ENCODE measurements around the gene TBX19.

TBX19 gene

DNA sequence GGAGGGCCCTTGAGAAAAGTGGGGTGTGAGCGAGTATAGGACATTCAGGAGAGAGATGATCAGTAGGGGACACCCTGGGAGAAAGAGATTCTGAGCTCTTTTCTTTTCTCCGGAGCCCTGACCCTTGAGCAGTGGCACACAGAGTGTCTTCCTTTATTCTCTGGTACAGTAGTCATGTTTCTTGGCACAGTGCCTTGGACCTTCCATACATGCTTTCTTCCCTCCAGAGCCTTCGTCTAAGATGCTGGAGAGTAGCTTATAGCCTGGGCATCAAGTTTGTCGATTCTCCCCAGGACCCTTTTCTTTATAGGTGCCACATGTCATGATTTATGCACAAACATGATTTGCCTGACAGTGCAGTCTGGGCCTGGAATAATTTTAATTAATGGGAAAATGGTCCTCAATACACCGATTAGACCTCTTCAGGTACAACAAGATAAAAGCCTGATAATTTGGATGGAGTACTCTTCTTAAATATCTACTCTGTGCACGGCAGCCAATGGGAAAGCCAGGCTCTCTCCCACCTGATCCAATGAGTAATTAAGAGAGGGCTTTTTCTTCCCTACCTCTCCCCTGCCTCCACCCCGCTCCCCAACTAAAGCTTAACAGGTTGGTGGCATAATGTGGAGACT is at the start of gene TBX19:
TBX19 (plus strand) TSS at position 582 of the 632 bp plus-strand sequence. CDS start 214 bp downstream, outside the sequence.
- DNase-seq: no peak

DNA sequence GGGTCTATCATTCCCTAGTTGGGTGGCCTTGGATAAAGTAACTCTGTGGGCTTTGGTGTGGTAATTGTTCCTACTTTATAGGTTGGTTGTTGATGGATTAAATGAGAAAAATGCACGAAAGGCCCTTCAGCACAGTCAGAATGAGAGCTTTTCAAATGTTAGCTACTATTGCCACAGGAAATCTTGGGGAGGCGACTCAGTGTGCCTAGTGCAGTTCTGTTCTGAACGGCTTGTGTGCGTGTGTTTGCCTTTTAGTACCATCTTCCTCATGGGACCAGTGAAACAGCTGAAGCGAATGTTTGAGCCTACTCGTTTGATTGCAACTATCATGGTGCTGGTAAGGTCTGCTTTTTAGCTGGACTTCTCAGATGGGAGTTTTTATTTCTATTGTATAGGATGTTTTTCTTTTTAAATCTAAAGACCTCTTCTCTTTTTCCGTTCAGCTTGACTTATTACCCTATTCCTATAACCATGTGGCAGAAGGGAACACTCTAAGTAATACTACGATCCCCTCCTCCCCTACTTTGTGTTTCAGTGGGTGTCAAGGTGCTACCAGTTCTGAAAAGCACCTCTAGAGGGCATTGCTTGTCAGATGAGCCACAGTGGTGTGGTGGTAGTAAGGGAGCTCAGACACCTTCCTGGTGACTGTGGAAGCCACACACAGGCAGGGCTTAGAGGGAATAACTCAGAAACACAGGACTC is 45.7 kb upstream of the TBX19 start:
- peak; percentile 59 for DNase-seq

DNA sequence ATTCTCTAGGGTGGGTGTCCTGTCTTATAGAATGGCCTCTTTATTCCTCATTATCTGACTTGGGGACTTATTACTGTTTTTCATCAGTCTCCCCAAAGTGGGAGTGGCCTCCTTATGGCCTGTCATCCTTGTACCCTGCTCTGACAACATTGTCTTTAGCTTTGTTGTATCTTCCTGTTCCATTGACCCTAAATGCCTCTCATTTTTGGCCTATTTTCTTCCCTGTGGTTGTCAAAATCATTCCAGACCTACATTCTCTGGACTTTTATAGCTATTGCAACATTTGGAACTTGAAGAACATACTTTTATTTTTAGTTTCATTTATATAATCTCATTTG is 45.2 kb upstream of the TBX19 start:
- no peak for DNase-seq

DNA sequence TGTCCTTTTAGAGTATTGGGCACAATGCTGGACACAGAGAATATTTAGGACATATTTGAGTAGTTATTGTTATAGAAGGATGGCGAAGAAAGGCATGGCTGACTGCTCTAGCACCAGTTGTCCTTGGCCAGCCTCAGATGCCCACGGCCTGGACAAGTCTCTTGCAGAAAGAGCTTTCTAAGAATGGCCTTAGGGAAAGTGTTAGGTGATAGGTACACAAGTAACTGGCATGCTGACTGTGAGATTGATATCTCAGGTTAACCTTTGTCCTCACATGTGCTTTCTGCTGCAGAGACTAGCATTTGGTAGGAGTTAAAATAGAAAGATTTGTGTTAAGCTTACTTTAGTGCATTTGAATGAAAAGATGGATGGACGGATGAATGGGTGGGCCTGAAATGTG is 44.7 kb upstream of the TBX19 start:
- no peak for DNase-seq

DNA sequence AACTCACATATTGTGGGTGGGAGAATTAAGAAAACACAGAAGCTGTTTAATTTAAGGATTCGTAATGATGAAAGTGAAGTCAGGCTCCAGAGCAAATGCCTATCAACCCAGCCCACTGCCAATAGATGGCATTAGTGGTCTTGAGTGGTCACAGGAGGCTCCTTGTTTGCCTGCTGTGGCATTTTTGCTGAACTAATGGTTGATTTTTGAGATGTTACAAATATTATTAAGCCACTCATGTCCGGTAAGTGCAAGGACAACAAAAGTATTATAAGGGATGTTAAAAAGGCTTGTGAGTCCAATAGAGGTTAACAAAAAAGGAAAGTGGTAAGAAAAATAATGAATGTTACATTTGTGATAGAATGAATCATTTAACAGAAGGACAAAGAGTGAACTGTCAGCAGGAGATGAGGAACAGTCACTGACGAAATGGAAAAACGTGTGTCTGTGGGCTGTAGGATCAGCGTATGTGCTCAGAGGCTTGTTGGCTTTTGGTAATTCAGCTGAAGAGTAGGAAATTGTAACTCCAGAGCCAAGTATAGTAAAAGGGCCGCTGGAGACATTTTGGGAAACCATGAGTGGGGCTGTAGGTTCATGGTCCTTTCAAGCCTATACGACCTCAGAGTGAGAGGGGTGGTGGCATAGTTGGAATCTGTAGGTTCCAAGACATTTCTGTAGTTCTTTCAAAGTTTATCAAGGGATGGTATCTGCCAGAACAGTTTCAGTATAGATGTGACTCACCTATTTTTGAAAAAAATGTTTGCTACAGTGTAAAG is 43.7 kb upstream of the TBX19 start:
- DNase-seq: peak; percentile 48

DNA sequence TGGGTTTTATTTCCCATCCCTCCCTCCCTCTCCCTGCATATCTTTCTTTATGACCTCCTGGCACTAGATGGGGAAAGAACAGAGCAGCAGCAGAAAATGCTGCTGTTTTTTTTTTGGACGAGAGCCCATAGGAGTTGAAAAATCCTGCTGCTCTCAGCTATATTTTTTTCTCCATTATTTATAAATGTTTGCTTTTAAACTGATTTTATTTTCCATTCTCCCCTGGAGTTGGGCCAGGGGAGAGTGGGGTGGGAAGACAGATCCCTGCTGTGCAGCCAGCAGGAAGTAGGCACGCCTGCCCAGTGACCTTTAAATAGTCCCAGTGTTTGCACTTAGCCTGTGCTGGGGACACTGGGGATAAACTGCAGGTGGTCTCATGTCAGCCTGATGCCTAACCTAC is 37.5 kb upstream of the TBX19 start:
- no peak for DNase-seq

DNA sequence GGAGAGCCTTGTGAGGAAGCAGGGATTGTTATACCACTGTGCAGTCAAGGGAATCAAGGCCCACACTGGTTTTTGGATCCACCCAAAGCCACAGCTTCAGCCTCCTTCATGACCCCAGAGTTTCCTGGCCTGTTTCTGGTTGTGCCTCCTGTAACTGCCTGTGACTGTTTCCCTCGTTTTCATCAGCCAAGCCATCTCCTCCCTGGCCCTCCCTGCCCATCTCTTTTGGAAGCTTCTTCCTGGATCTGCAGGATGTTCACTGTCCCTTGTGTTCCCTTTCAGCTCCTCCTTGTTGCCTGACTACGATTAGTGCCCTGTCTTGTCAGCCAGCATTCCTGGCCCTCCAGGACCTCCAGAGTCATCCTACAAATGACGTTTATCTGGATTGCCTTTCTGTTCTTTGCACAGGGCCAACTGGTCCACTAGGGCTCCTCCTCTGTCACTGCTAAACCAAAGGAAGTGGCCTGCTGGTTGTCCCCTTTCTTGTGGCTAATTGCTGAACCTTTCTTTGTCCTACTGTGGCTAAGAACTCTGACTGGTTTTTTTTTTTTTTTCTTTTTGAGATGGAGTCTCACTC is 37.0 kb upstream of the TBX19 start:
- DNase-seq: no peak

DNA sequence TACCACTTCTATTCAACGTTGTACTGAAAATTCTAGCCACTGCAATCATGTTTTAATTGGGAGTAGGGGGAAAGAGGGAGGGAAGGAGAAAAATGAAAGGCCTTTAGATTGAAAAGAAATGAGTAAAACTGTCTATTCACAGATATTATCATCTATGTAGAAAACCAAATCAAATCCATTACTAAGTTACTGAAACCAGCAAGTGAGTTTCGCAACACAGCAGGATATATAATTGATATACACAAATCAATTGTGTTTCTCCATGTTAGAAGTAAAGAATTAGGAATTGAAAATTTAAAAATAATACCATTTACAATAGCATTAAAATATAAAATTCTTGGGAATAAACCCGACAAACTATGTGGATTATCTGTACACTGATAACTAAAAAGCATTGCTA is 35.6 kb upstream of the TBX19 start:
- no peak for DNase-seq

DNA sequence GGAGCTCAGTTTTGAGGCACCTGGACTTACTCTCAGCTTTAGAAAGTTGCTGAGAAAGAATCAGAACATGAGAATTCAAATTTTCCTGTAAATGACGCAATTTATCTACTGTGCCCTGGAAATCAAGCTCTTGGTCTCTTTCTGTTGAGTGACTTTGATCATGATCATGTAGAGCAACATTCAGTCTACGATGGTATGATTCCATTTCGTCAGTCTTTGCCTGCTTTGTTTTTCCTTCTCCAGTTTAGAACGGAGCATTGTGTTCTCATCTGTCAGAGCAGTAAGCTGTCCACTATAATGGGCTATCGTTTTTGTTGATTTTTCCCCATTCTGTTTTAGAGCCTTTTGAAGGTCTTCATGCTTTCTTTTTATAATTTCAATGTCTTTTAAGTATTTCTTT is 34.2 kb upstream of the TBX19 start:
- DNase-seq: no peak

DNA sequence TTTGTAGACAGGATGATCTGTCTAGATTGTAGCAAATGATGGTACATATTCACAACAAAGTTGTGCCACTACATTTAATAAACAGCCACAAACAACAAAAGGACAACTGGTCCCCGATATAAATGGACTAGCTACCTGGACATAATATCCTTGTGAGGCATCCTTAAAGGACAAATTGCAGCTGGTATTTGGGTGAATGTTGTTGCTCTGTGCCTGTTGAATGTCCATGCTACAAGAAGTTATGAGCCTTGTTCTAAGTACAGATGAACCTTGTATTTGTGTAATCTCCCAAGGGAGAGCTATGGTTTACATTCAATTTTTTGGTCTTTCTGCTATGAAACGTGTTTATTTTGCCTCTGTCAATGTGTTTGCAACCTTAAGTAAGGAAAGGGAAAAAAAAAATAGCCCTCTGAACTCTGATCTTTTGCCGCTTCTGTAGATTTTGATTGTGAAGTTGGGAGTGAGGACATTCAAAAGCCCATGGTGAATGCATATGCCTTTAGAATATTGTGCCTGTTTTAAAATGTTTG is 28.4 kb upstream of the TBX19 start:
- DNase-seq: no peak

DNA sequence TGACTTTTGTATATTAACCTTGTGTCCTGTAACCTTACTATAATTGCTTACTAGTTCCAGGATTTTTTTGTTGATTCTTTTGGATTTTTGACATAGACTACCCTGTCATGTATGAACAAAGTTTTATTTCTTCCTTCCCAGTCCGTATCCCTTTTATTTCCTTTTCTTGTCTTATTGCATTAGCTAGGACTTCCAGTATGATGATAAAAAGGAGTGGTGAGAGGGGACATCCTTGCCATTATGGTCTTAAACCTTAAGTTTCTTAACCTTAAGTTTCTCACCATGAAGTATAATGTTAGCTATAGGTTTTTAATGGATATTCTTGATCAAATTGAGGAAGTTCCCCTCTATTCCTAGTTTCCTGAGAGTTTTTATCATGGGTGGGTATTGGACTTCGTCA is 24.5 kb upstream of the TBX19 start:
- DNase-seq: no peak

DNA sequence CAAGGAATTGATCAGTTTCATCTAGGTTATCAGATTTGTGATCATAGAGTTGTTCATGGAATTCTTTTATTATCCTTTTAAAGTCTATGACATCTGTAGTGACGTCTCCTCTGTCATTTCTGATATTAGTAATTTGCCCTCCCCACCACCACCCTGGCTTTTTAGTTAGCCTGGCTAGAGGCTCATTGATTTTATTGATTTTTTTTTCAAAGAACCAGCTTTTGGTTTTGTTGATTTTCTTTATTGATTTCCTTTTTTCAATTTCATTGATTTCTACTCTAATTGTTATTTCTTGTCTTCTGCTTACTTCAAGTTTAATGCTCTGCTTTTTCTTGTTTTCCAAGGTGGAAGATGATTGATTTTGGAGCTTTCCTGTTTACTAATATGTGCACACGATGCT is 23.3 kb upstream of the TBX19 start:
- DNase-seq: no peak

DNA sequence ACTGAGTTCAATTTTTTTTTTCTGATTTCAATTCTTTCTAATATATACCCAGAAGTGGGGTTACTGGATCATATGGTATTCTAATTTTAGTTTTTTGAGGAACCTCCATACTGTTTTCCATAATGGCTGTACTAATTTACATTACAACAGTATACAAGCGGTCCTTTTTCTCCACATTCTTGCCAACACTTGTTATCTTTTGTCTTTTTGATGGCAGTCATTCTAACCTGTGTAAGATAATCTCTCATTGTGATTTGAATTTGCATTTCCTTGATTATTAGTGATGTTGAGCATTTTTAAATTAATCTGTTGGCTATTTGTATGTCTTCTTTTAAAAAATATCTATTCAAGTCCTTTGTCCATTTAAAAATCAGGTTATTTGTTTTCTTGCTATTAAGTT is 21.1 kb upstream of the TBX19 start:
- no peak for DNase-seq

DNA sequence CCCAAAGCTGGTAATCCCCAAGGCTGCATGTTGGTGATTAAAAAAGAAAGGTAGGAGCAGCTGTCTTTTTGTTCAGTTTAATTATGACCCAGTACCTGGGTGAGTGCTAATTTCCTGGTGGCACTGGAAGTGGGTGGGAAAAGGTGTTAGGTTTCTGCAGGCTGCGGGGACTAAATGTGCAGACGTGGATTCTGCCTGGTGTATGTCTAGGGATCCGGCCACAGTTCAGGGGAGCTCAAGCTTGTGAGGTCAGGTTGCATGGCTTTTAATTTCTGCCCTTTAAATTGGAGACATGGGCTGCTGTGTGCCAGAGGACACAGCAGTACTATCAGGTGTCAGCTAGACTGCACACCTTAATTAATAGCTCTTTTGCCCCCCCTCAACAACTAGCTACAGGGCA is 20.3 kb upstream of the TBX19 start:
- no peak for DNase-seq

DNA sequence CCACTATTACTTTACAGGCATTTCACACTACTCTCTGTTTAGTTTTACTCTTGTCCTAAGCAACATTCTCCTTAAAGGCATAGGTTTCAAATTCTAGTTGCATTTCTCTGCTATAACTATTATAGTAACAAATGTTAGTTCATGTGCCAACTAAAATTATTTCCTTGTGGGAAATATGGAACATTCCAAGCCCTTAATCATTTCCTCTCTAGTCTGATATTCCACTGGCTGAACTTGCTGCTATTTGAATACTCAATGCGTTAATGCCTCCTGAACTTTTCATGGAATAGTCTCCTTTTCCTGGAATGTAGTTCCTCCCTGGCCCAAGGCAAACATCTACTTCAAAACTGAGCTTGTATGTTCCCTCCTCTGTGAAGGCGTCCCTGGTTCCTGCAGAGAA is 19.3 kb upstream of the TBX19 start:
- DNase-seq: no peak

DNA sequence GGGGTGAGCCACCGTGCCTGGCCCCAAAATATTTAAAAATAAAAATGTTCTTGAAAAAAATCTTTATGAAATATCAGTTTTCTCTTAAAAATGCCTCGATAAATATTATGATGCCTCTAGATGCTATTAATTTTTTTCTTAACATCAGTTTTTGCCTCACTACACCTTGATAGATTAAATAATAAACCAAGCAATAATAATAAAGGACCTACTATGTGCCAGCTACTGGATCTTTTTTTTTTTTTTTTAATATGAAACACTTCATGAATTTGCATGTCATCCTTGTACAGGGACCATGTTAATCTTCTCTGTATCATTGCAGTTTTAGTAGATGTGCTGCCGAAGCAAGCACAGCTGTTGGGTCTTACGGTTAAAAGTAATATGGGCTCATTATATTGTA is 17.5 kb upstream of the TBX19 start:
- DNase-seq: no peak

DNA sequence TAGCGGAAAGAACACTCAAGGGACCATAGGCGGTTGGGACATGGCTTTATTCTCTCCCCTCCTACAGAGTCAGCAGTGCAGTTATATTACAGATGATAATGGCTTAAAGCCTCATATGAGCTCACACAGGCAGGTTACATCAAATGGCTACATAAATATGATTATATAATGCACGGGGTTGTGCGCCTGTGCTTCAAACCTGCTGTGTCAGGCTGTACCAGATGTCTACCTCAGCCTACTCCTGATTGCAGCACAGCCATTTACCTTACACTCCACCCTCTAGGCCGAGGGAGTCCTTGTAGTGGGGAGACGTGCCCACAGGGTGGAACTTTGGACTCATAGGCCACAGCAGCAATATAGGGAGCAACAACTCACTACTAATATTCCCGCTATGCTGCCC is 16.4 kb upstream of the TBX19 start:
- DNase-seq: no peak

DNA sequence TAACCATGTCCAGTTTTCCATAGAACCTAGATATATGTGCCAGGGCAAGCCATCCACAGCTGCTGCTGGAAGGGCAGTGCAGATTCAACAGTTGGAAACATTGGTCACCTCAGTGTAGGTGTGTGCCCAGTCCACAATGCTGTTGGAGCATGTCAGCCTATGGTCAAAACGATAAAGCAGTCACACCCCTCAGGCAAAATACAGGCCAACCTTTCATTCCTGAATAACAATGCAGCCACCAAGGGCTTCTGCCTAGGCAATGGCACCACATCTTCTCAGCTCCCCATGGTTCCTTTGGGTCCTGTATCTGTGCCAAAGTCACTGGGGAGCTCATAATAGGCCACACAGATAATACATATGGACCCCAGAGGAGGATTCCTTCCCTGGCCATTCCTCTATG is 15.1 kb upstream of the TBX19 start:
- DNase-seq: no peak

DNA sequence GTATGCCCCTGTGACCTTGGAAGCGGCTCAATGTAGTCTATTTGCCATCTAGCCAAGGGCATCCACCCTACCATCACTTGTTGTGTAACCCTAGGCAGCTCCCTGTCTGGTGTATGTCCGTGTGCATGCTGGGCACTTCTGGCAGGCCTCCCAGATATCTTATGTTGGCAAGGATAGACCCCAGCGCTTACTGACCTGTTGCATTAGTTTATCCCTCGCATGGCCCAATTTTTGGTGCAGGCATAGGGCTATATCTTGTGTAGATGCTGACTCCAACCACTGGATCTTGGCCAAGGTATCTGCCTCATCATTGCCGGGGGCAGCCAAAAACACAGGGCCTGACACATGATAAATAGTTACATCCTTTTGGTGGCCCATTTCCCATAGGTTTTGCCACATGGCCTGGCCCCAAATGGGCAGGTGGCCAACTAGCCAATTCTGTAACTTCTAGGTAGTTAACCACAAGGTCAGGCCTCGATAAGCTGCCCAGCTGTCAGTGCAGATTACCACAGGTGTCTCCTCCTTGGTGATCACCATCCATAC is 14.0 kb upstream of the TBX19 start:
- no peak for DNase-seq

DNA sequence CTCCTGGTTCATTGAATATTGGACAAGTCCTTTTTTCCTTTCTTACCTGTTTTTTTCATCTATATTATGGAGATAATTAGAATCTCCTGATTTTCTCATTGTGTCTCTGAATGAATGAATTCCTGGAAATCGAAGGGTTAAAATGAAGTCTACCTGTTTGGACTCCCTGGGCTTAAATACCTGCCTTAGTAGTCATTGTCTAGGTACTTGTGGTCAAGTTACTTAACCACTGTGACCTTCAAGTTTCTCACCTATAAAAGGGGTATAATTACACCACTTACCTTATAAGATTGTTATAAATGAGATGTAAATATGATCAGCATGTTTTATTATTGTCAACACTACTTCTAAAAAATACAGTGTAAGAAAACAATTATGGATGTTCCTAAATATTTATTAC is 9.0 kb upstream of the TBX19 start:
- DNase-seq: no peak

DNA sequence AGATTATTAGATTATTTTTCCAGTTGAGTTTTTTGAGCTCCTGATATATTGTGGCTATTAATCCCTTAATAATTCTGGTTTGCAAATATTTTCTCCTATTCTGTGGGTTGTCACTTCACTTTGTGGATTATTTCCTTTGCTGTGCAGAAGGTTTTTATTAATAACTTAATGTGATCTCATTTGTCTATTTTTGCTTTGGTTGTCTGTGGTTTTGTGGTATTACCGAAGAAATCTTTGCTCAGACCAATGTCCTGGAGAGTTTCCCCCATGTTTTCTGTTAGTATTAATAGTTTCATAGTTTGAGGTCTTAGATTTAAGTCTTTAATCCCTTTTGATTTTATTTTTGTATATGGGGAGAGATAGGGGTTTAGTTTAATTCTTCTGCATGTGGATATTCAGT is 7.1 kb upstream of the TBX19 start:
- DNase-seq: no peak

DNA sequence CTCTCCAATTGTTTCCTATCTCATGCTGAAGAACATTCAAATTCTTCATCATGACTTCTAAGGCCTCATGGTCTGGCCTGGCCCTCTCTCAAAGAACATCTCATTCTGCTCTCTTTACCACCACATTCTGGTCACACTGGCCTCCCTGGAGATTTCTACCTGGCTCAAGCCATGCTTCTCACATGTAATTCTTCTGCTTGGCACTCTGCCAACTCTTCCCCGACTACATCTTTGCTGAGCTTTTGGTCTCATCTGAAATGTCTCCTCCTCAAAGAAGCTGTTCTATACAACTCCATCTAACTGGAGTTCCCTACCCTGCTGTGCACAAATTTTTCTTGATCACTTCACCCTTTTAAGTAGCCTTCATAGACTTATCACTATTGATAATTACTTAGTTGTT is 1.4 kb upstream of the TBX19 start:
- DNase-seq: no peak

DNA sequence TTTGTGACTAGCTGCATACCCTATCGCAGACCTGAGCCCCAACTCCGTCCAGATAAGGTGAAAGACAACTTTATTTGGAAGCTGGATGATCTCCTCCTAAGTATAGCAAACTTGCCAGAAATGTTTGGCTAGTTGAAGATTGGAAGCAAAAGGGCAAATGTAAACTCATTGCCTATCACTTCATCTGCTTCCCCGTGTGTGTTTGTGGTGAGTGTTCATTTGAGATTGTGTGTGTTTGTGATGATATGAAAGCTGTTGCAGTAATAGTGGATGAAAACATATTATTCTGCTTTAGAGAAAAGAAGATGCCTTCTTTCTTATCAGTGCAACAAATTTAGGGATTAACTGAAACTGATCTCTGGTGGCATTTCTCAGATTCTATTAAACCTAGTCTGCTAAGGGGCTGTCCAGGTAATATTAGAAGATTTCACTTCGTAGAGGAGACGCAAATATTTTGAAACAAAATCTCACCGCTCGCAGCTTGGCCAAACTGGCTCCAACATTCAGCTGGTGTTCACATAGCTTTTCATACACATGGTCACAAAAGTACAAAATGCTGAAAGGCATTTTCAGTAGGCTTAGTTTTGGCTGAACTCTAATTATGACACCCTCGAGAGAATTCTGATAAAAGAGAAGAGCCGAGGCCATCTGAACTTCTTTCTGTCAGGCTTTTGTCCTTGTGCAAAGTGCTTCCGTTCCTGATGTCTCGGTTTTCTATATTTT is 1.1 kb downstream of the TBX19 start:
- DNase-seq: no peak

Data from stimulated activated CD4-positive, alpha-beta T cell treated with anti-CD3 and anti-CD28 coated beads, Interleukin-1b, Interleukin-23, amount 100 ng/mL, for 48 hours (primary cell).